Stimulated activated CD8-positive, alpha-beta memory T cell treated with anti-CD3 and anti-CD28 coated beads, Interleukin-4, amount 100 ng/mL, for 1 hour (primary cell): Measurements from ENCODE around the gene SCRN2.
A peak's percentile ranks its signal among the peaks of the same experiment; 100 is the strongest.

Experiments used
- DNase-seq, 2 donors: peaks; one replicate each; pipeline ENCODE4 v3.0.0-alpha.2; 2020; ENCODE audit warnings: low read depth in 2 of 2, low spot score in 1 of 2

Gene SCRN2

DNA sequence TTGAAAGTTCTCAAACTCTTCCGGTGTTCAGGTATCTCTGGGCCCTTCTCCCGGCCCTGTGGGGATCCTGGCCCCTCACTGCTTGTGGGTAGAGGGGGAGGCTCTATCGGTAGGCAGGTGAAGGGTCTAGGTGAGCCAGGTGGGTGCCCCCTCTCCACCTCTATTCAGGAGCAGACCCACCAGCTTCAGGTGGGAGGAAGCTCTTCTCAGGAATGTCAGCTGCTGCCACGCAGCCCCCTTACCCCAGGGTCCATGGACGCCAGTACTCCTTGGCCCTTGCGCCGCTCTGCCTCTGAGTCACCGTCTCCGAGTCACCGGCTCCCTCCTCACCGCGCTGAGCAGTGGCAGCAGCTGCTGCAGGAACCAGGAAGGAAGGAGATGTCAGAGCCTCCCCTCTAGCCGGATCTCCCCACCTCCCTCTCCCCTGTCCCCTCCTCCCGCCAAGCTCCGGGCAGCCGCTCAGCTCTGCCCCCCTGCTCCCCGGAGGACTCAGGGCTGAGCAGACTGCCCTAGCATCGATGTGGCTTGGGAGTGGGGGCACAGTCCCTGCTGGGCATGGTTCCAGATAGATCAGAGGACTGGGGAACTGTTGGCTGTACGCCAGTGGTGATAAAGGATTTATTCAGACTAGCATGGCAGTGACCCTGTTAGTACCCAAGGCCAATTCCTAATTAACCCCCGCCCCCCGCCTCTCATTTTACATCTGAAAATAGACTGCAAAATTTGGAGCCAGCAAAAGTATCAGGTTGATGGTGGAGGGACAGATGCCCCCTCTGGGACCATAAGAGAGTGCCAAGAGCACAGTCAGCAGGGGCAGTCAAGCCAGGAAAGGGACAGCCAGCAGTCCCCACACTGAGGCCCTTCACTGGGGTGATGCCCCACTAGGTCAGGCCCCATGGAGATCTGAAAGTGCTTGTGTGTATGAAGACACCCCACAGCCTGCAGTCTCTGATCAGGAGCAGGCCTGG lies 19.4 kb downstream of the SCRN2 start, which contains the start of gene OSBPL7:
Gene OSBPL7, minus strand, starts transcription at position 371 of the 968 bp plus-strand sequence. CDS start 1,516 bp downstream, outside the sequence.
- DNase-seq = peak; percentile 47 to 67

DNA sequence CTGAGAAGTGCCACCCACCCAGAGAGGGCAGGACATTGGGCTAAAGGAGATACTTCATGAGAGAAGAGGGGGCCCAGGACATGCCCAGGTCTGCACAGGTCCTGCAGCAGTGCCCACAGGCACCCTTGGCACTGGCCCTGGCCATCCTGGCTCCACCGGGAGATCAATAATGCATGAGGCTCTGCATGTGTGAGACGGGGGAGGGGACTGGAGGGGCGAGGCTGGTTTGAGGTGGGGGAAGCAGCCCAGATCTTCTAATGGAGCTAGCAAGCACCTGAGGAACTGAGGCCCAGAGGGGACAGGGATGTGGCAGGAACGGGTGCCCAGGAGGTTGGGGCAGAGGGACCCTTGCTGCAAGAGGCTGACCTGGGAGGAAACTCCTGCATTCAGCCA lies 20.0 kb downstream of the SCRN2 start:
- DNase-seq = no peak

DNA sequence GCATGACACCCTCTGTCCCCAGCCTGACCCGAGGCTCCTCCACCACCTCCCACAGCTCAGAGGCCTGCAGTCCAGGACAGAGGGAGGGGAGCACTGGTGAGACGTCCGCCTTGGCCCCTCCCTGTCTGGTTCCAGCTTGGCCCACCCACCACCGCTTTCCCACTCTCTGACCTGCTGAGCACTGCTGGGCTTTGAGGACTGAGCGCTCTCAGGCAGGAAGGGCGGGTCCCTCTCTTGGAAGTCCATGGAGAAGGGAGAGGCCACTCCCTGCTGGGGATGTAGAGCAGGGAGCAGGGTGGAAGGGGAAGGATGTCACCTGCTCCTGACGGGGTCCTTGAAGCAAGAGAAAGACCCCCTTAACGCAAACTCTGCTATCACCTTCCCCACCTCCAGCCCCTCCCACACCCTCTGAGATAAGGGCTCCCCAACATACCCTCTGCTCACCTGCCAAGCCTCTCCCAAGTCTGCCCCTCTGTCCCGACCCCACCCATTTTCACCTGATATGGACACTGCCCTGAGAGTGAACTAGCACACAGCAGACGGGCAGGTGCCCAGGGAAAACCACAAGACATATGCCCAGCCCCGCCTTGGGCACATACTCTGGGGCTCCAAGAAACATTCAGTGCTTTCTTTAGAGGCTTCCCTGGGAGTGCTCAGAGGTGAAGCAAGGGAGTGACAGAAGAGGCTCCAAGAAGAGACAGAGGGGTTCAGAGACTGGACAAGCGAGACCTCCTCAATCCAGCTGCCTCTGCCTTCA lies 20.9 kb downstream of the SCRN2 start:
- no peak for DNase-seq

GRCh38 chr17:47819475-47819874 lies 21.6 kb downstream of the SCRN2 start:
- DNase-seq = no peak

DNA sequence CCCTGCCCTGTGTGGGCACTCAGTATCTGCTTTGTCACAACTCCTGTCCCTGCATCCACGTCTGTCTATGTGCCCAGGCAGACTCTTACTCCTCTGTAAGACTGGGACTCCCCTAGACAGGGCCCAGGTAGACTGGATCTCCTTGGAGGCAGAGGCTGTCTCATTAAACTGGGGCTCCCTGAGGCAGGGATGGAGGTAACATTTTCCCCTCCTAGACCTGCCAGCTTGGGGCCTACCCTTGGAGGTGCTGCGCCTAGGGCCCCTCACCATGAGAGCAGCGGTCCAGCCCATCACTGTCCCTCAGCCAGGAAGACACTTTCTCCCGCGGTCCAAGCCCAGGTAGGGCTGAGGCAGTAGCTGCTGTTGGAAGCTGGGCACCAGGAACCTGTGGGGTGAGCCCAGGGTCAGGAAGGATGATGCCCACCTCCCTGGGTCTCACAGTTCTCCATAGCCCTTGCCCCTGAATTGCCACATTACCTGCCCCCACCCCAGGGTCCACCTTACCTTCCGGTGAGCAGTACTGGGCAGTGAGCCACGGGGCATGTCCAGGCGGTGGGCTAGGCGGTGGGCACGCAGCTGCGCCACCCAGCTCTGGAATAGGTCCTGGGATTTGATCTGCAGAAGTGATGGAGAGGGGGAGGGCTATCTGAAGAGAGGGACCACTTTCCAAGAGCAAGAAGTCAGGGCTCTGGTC lies 22.9 kb downstream of the SCRN2 start:
- DNase-seq = no peak

DNA sequence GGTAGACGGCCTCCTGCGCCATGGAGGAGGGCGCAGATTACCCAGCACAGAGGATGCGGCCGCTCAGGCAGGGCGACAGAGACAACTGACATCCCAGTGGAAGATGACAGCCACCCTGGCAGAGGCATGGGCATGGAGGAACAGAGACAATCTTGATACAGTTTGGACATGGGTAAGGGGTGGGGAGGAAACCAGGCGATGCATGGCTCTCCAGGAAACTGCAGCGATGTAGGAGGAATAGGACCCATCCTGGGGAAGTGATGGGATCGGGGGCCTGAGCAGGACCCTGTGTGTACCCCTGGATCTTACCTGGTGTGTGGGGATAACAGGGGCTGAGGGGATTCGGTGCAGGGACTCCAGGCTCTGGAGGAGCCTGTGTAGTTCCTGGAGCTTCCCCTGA lies 24.1 kb downstream of the SCRN2 start:
- no peak for DNase-seq

DNA sequence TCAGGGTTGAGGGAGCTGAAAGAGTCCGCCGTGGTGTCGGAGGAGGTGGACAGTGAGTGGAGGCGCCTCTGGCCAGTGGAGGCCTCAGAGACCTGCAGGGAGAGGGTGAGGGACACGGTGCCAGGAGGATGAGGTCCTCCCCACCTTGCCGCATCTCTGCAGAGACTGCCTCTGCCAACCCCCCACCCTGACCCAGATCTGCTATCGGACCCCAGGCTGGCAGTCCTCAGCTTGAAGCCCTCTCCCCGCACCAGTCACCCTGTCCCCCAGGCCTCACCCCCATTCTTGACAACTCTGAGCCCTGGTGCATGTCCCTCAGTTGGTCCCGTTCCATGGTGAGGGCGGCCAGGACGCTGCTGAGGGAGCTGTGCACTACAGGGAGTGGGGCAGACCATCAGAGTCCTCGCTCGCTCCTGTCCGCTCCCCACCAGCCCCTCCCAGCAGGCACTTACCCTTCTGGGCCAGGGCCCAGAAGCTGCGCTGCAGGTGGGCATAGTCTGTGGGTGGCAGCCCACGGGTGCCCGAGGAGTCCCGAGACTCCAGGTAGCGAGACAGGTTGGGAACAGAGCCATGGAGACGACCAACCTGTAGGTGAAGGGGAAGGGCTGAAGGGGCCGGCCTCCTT lies 24.9 kb downstream of the SCRN2 start:
- no peak for DNase-seq

DNA sequence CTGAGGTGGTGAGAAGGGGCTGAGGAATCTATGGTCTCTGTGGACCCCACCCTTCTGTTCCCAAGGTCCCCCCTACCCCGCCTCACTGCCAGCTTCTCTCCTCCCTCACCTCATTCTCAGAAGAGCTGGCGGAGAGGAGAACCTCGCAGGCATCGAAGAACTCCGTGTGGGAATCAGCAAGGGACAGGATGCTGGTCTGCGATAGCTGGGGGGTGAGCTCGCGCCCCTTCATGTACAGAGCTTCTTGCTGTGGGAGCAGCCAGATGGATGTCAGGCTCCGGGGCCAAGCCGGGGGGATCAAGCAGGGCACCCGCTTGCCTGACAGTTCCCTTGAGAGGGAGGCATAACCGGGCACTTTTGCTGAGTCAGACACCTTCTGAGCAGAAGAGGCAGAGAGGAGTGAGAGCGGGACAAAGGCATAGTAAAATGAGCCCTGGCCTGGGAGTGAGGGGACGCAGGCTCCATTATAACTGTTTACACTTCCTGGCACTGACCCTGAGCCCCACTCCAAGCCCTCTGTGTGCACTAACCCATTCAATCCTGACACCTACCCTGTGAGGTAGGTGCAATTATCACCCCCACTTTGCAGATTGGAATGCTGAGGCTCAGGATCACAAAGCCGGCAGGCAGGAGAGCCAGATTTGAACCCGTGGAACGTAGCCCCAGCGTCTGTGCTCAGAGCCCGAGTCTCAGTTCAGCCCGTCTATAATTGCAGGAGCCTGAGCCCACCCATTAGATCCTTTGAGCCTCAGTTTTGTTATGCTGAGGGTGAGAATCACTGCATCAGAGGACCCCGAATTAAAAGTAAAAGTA lies 25.8 kb downstream of the SCRN2 start:
- no peak for DNase-seq

- no peak for DNase-seq
These were observed 27.5 kb downstream of the SCRN2 start for GRCh38 chr17:47813512-47814031.

GRCh38 chr17:47813077-47813476 lies 28.0 kb downstream of the SCRN2 start:
- no peak for DNase-seq

- no peak for DNase-seq
These were observed 28.7 kb downstream of the SCRN2 start for GRCh38 chr17:47812146-47812920.

DNA sequence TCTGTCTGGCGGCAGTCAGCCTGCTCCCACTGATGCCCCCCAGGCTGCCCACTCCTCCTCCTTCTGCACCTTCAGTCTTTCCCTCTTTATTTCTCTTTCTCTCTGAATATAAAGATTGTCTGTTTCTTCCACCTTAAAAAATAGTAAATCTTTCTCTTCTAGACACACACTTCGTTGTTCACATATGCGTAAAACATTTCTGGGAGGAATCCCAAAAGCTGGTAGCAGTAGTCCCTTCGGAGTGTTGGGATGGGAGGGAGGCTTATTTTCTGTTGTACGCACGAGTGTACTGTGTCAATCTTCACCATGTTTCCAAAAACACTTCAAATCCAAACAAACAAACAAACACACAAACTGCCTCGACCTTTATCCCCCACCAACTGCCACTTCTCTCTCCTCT lies 29.4 kb downstream of the SCRN2 start:
- DNase-seq = no peak

DNA sequence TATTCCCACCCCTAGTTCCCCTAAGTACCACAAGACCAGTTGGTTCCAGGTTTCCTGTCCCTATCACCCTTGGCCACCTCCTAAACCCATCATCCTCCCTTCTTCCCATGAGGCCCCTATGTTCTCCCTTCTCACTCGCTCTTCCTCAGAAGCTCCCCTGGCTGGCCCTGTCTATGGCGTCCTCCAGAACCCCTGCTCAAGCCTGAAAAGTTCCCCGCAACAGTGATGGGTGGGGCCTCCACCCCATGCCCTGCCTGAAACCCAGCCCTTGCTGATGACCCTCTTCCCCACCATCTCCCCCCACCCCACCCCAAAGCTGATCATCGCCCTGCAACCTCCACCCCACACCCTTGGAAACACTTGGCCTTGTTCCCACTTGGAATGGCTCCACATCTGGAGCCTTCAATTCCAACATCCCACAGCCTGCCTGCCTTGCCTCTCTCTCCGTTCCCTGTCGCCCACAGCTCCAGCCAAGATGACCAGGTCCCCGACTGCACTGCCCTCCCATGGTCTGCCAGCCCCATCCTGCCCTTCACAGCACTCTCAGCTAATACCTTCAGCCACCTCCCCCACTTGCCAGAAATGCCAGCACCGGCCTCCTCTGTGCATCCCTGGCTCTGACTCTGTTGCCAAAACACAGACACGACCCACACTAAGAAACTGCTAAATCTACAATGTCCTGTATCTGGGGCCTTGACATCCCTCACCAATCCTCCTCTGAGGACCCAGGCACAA lies 30.0 kb downstream of the SCRN2 start:
- DNase-seq = no peak

- DNase-seq = no peak
These were observed 30.8 kb downstream of the SCRN2 start for GRCh38 chr17:47810200-47810821.

GRCh38 chr17:47808830-47809480 lies 32.1 kb downstream of the SCRN2 start:
- no peak for DNase-seq

- no peak for DNase-seq
These were observed 32.8 kb downstream of the SCRN2 start for GRCh38 chr17:47808036-47808829.

GRCh38 chr17:47807421-47807820 lies 33.7 kb downstream of the SCRN2 start:
- no peak for DNase-seq
